SH-SY5Y (cell line): Measurements from ENCODE around the gene PHF20.

Experiments used
- GATA2 ChIP-seq: IDR thresholded peaks from 2 replicates; pipeline ENCODE4 v1.6.1; 2011; ENCODE audit warnings: mild to moderate bottlenecking, low read depth, low read length
- GATA3 ChIP-seq: IDR thresholded peaks from 2 replicates; pipeline ENCODE4 v1.6.1; 2011; ENCODE audit warnings: low read depth, mild to moderate bottlenecking, low read length, moderate library complexity

Gene PHF20

GRCh38 chr20:35767683-35768481, 3.9 kb upstream of the PHF20 start:
- no peak for TF ChIP-seq GATA3
- TF ChIP-seq GATA2 = no peak

GRCh38 chr20:35768731-35769664, 2.8 kb upstream of the PHF20 start:
- TF ChIP-seq GATA3 (no peak), GATA2 (no peak)

GRCh38 chr20:35771367-35771688, 487 bp upstream of the PHF20 start:
- TF ChIP-seq GATA2 (no peak), GATA3 (no peak)

GRCh38 chr20:35772563-35773058, 796 bp downstream of the PHF20 start:
- TF ChIP-seq GATA2 (0 out of 2 replicates have a peak, but pooled peaks have one; percentile 30), GATA3 (no peak)

- no peak for TF ChIP-seq GATA2
- no peak for TF ChIP-seq GATA3
These were observed 1.4 kb downstream of the PHF20 start for GRCh38 chr20:35773154-35773751.

- TF ChIP-seq GATA3 = no peak
- TF ChIP-seq GATA2 = no peak
These were observed 2.6 kb downstream of the PHF20 start for GRCh38 chr20:35774391-35774790.

GRCh38 chr20:35776513-35777101, 4.8 kb downstream of the PHF20 start:
- TF ChIP-seq GATA2 = no peak
- TF ChIP-seq GATA3 = no peak

GRCh38 chr20:35788796-35789195, 17.0 kb downstream of the PHF20 start:
- TF ChIP-seq GATA3 (no peak), GATA2 (no peak)

- TF ChIP-seq GATA3 (no peak), GATA2 (no peak)
These were observed 19.3 kb downstream of the PHF20 start for GRCh38 chr20:35791097-35791496.

- no peak for TF ChIP-seq GATA3
- TF ChIP-seq GATA2 = no peak
These were observed 20.0 kb downstream of the PHF20 start for GRCh38 chr20:35791821-35792220.

- TF ChIP-seq GATA3 = no peak
These were observed 20.9 kb downstream of the PHF20 start for GRCh38 chr20:35792740-35793139.

GRCh38 chr20:35796571-35796970, 24.8 kb downstream of the PHF20 start:
- TF ChIP-seq GATA2 = no peak
- no peak for TF ChIP-seq GATA3

- TF ChIP-seq GATA3 = no peak
- TF ChIP-seq GATA2 = no peak
These were observed 30.1 kb downstream of the PHF20 start for GRCh38 chr20:35801865-35802264.

- TF ChIP-seq GATA3 = no peak
- TF ChIP-seq GATA2 = no peak
These were observed 34.3 kb downstream of the PHF20 start for GRCh38 chr20:35806075-35806474.
